ENCODE results near the gene ITPR2.
"Not testable (repeated sequence)": the region's sequence is repeated elsewhere in the genome, so short reads cannot be mapped to it uniquely, and the experiment has no call there.

Gene ITPR2

DNA sequence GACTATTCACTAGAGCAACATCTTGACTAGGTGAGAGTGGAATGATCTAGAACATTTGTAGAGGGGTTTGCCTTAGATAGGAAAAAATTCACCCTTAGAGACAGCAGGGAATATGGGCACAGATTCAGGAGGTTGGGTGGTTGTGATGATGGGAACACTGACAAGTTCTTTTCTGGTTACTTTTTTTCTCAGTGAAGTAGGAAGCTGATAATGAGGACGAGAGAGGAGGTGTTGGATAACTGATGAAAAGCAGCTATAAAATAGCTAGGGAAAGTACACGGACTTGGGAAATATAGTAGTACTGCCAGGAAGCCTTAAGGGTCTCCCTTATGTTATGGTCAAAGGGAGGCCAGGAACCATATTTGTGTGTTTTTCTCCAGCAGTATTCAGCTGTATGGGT lies 387.1 kb downstream of the ITPR2 start:
- TF ChIP-seq POLR2A (IDR thresholded peaks at IDR 0.05; ENCODE audit: low read depth, low read length) (no peak), POU2F2 (IDR thresholded peaks at IDR 0.05; ENCODE audit: low read depth, low read length) (no peak), TAF1 (IDR thresholded peaks at IDR 0.05; ENCODE audit: low read depth, low read length) (no peak), SPI1 (IDR thresholded peaks at IDR 0.05; ENCODE audit: low read depth, low read length) (no peak), PAX5 (IDR thresholded peaks at IDR 0.05; ENCODE audit: insufficient read depth, low read length, severe bottlenecking) (no peak), POLR2AphosphoS5 (IDR thresholded peaks at IDR 0.05; ENCODE audit: low read depth, low read length) (no peak)
- FAIRE-seq (no peak), DNase-seq (ENCODE audit: insufficient read length, low spot score) (no peak)

DNA sequence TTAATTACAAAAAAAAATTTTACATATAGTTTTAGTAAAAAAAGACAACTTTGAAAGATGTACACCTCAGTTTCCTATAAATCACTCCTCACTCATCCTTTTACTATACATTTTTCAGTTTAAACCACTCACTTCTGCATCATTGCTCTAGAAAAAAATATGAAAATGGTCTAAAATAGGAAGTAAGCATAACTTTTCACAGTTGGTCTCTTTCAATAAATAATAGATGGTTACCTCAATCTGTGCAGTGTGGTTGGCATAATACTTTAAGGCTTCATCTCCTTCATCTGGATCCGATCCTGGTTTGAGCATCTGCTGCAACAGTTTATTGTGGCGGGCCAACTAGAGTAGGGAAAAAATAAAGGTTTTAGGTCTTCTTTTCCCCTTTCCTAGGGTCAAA lies 389.7 kb downstream of the ITPR2 start:
- no peak for TF ChIP-seq POLR2A (IDR thresholded peaks at IDR 0.05; ENCODE audit: low read depth, low read length)
- no peak for TF ChIP-seq POLR2AphosphoS5 (IDR thresholded peaks at IDR 0.05; ENCODE audit: low read depth, low read length)
- TF ChIP-seq TAF1 (IDR thresholded peaks at IDR 0.05; ENCODE audit: low read depth, low read length), result no peak
- TF ChIP-seq SPI1 (IDR thresholded peaks at IDR 0.05; ENCODE audit: low read depth, low read length), result no peak
- no peak for TF ChIP-seq PAX5 (IDR thresholded peaks at IDR 0.05; ENCODE audit: insufficient read depth, low read length, severe bottlenecking)
- no peak for TF ChIP-seq POU2F2 (IDR thresholded peaks at IDR 0.05; ENCODE audit: low read depth, low read length)
- DNase-seq (ENCODE audit: insufficient read length, low spot score), result no peak

DNA sequence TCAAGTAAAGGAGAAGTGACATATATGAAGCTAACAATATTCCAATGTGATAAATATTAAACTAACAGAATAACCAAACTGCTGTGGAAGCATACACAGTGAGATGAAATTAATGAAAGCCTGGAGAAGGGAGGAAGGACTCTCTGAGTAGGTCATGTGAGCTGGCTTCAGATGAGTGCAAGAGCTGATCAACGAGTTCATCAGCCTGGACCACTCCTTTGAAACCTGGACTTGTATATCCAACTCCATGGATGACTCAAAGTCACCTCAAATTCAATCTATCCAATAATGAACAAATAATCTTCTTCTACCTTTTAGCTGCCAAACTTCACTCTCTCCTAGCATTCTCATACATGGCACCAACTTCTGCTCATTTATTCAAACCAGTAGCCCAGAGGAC lies 391.6 kb downstream of the ITPR2 start:
- no peak for DNase-seq (ENCODE audit: insufficient read length, low spot score)
- no peak for FAIRE-seq
- TF ChIP-seq POLR2A (IDR thresholded peaks at IDR 0.05; ENCODE audit: low read depth, low read length) (no peak), POLR2AphosphoS5 (IDR thresholded peaks at IDR 0.05; ENCODE audit: low read depth, low read length) (no peak), PAX5 (IDR thresholded peaks at IDR 0.05; ENCODE audit: insufficient read depth, low read length, severe bottlenecking) (no peak), SPI1 (IDR thresholded peaks at IDR 0.05; ENCODE audit: low read depth, low read length) (no peak), TAF1 (IDR thresholded peaks at IDR 0.05; ENCODE audit: low read depth, low read length) (no peak), POU2F2 (IDR thresholded peaks at IDR 0.05; ENCODE audit: low read depth, low read length) (no peak)

More for the DNA sequence above, 389.7 kb downstream of the ITPR2 start:
- FAIRE-seq, result no peak

DNA sequence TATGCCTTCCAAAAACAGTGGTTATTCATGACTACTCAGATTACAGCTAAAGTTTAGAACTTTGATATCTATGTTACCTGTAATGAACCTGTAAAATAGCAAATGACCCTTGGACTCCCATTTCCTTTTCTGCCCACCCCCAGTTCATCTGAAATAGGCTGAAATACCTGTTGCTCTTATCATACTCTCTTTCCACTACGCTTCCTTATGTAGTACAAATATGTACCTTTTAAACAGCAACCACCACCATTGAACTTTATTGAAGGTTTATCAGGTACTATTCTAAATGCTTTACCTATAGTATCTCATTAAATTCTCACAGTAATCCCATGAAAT lies 398.0 kb downstream of the ITPR2 start:
- no peak for DNase-seq (ENCODE audit: insufficient read length, low spot score)
- TF ChIP-seq PAX5 (IDR thresholded peaks at IDR 0.05; ENCODE audit: insufficient read depth, low read length, severe bottlenecking), result no peak
- no peak for TF ChIP-seq POLR2AphosphoS5 (IDR thresholded peaks at IDR 0.05; ENCODE audit: low read depth, low read length)
- no peak for TF ChIP-seq TAF1 (IDR thresholded peaks at IDR 0.05; ENCODE audit: low read depth, low read length)
- TF ChIP-seq SPI1 (IDR thresholded peaks at IDR 0.05; ENCODE audit: low read depth, low read length), result no peak
- TF ChIP-seq POLR2A (IDR thresholded peaks at IDR 0.05; ENCODE audit: low read depth, low read length), result no peak
- TF ChIP-seq POU2F2 (IDR thresholded peaks at IDR 0.05; ENCODE audit: low read depth, low read length), result no peak
- FAIRE-seq, result no peak

DNA sequence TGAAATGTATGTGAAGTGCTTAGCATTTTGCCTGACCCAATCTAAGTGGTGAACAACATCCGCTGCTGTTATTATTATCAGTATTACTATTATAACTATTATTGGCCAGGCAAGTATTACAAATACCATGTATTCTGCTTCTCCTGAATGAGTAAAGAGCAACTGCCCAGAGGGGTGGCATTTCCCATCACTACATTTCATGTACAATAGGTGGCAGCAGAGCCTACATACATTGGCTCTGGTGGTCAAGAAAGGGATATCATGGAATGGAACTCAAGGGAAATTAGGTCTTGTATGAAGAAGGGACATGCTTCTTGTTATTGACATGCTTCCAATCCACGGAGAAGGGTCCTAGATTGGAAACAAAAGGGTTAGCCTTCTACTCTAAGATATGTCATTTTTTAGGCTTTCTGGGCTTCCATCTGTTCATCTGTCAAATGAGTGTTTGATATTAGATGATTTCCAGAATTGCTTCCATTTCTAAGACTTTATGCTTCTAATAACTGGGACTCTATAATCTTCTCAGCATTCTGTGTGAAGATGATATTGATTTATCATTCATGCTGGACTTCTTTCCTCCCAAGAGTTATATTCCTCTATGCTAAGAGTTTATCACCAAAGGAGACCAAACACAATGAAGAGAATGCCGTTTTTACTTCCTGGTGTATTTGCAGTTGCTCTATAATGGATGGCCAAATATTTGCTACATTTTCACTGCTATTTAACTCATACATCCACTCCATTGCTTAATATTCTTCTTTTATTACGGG lies 398.5 kb downstream of the ITPR2 start:
- FAIRE-seq (peak; percentile 85), DNase-seq (ENCODE audit: insufficient read length, low spot score) (no peak)
- TF ChIP-seq PAX5 (IDR thresholded peaks at IDR 0.05; ENCODE audit: insufficient read depth, low read length, severe bottlenecking) (no peak), POLR2AphosphoS5 (IDR thresholded peaks at IDR 0.05; ENCODE audit: low read depth, low read length) (no peak), POU2F2 (IDR thresholded peaks at IDR 0.05; ENCODE audit: low read depth, low read length) (no peak), SPI1 (IDR thresholded peaks at IDR 0.05; ENCODE audit: low read depth, low read length) (no peak), POLR2A (IDR thresholded peaks at IDR 0.05; ENCODE audit: low read depth, low read length) (no peak), TAF1 (IDR thresholded peaks at IDR 0.05; ENCODE audit: low read depth, low read length) (no peak)

DNA sequence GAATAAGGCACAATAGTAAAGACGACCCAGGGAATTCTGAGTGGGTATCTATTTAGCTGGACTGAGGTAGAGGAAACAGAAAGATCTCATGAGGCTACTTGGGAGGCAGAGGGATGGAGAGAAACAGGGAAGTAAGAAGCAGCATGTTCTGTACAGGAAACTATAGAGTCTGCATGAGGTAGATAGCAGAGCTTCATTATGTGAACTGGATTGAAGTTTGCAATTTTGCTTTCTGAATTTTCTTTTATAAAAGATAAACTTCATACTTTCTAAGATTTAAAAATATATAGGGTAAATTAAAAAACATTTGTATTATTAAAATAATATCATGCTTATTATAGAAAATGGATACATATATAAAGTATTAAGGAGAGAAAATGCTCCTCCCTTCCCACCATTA lies 399.3 kb downstream of the ITPR2 start:
- FAIRE-seq, result peak; percentile 20
- DNase-seq (ENCODE audit: insufficient read length, low spot score), result not testable (repeated sequence)

DNA sequence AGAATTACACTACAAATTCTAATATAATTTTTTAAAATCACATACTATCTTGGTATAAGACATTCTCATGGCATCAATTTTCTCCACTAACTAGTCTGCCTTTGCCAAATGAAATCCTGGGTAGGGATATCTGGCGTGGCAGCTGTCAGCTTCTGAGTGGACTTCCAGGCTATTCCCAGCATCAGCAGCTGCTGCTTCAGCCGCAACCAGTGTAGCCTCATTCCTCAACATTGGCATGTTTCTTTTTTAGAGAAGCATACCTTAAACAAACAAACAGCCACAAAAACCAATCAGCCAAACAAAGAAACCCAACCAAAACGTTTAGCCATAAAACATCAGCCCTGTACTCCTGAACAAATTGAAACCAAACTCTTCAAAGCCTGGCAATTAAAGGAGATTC lies 401.8 kb downstream of the ITPR2 start:
- FAIRE-seq, result no peak
- DNase-seq (ENCODE audit: insufficient read length, low spot score), result no peak
- no peak for TF ChIP-seq PAX5 (IDR thresholded peaks at IDR 0.05; ENCODE audit: insufficient read depth, low read length, severe bottlenecking)
- no peak for TF ChIP-seq POU2F2 (IDR thresholded peaks at IDR 0.05; ENCODE audit: low read depth, low read length)
- TF ChIP-seq TAF1 (IDR thresholded peaks at IDR 0.05; ENCODE audit: low read depth, low read length), result no peak
- TF ChIP-seq SPI1 (IDR thresholded peaks at IDR 0.05; ENCODE audit: low read depth, low read length), result no peak
- TF ChIP-seq POLR2AphosphoS5 (IDR thresholded peaks at IDR 0.05; ENCODE audit: low read depth, low read length), result no peak
- no peak for TF ChIP-seq POLR2A (IDR thresholded peaks at IDR 0.05; ENCODE audit: low read depth, low read length)

DNA sequence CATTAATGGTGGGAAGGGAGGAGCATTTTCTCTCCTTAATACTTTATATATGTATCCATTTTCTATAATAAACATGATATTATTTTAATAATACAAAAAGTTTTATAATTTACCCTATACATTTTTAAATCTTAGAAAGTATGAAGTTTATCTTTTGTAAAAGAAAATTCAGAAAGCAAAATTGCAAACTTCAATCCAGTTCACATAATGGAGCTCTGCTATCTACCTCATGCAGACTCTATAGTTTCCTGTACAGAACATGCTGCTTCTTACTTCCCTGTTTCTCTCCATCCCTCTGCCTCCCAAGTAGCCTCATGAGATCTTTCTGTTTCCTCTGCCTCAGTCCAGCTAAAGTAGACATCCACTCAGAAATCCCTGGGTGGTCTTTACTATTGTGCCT lies 402.4 kb downstream of the ITPR2 start:
- not testable (repeated sequence) for DNase-seq (ENCODE audit: insufficient read length, low spot score); FAIRE-seq

DNA sequence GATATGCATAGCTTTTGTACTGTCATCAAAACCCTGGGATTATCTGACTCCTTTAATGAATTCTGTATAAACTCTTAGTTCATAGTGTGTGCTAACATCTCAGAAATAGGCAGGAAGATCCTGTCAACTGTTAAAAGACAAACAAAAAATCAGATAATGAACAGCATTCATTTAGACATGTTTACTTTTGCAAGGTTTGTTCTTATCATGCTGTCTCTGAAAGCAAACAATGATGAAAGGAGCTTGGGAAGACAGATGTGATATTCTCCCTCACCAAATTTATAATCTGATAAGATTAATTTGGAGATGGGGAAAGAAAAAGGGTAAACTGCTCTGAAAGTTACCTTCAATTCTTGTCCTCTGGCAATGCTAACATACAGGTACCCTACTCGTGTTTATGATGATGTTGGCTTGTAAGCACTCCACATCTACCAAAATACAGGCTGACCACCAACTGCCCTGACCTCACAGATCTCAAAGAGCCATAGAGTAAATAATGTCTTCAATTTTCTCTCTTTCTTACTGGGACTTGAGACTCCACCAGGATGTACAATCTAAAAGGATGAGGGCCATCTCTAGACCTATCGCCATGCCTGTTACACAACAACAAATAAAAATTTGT lies 403.8 kb downstream of the ITPR2 start:
- DNase-seq (ENCODE audit: insufficient read length, low spot score), result no peak
- TF ChIP-seq TAF1 (IDR thresholded peaks at IDR 0.05; ENCODE audit: low read depth, low read length), result no peak
- TF ChIP-seq SPI1 (IDR thresholded peaks at IDR 0.05; ENCODE audit: low read depth, low read length), result no peak
- TF ChIP-seq POLR2A (IDR thresholded peaks at IDR 0.05; ENCODE audit: low read depth, low read length), result no peak
- TF ChIP-seq POLR2AphosphoS5 (IDR thresholded peaks at IDR 0.05; ENCODE audit: low read depth, low read length), result no peak
- no peak for TF ChIP-seq PAX5 (IDR thresholded peaks at IDR 0.05; ENCODE audit: insufficient read depth, low read length, severe bottlenecking)
- TF ChIP-seq POU2F2 (IDR thresholded peaks at IDR 0.05; ENCODE audit: low read depth, low read length), result no peak
- FAIRE-seq, result no peak

DNA sequence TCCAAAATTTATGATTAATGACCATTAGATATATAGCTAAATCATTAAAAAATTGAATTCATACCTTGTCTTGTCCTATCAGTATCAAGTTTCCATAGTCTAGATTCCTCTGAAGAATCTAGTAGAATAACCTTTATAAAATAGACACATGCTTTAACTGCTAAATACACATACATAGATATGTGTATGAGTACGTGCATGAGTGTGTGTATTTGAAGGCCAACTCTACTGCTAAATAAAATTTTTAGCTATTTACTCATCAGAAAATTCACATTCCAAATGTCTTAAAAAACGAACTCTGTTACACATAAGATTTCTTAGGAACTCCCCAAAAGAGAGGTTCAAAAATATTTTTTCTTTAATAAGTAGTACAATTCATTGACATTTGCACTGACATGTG lies 404.6 kb downstream of the ITPR2 start:
- TF ChIP-seq TAF1 (IDR thresholded peaks at IDR 0.05; ENCODE audit: low read depth, low read length), result no peak
- no peak for TF ChIP-seq POLR2AphosphoS5 (IDR thresholded peaks at IDR 0.05; ENCODE audit: low read depth, low read length)
- TF ChIP-seq SPI1 (IDR thresholded peaks at IDR 0.05; ENCODE audit: low read depth, low read length), result no peak
- TF ChIP-seq POLR2A (IDR thresholded peaks at IDR 0.05; ENCODE audit: low read depth, low read length), result no peak
- no peak for TF ChIP-seq PAX5 (IDR thresholded peaks at IDR 0.05; ENCODE audit: insufficient read depth, low read length, severe bottlenecking)
- no peak for TF ChIP-seq POU2F2 (IDR thresholded peaks at IDR 0.05; ENCODE audit: low read depth, low read length)
- no peak for DNase-seq (ENCODE audit: insufficient read length, low spot score)
- no peak for FAIRE-seq

Measured in GM12891 (cell line).